HepG2 (cell line): ENCODE data around the gene SVOPL.

Source experiments
- CHD2 ChIP-seq: IDR thresholded peaks from 2 replicates; pipeline ENCODE4 v1.6.1; 2011; ENCODE audit warnings: low read depth, low read length, improper control_type of control experiment
- CTCF ChIP-seq: sonication (generic); formaldehyde crosslinking; IDR thresholded peaks from 2 replicates; pipeline ENCODE4 v1.5.0; 2020; ENCODE audit warnings: mild to moderate bottlenecking, missing genetic modification reagents, moderate library complexity
- NONO ChIP-seq, 2 experiments: fragments of 450-650 bp in 1 of 2; sonication (generic) in 1 of 2; formaldehyde crosslinking in 1 of 2; IDR thresholded peaks in 1 of 2; conservative IDR thresholded peaks in 1 of 2; 2 replicates each; pipeline versions ENCODE4 v1.6.1 to v1.8.0; 2017 to 2022; ENCODE audit warnings: mild to moderate bottlenecking in 1 of 2, missing genetic modification reagents in 1 of 2, moderate library complexity in 1 of 2
- POLR2AphosphoS2 ChIP-seq: IDR thresholded peaks from 2 replicates; pipeline ENCODE4 v1.6.1; 2011; ENCODE audit warnings: low read depth, low read length, improper control_type of control experiment
- RNF2 ChIP-seq: fragments of 450-650 bp; conservative IDR thresholded peaks from 2 replicates; pipeline ENCODE4 v1.6.1; 2016; ENCODE audit warnings: low read depth
- TBP ChIP-seq: sonication (generic); formaldehyde crosslinking; IDR thresholded peaks from 2 replicates; pipeline ENCODE4 v1.5.0; 2020; ENCODE audit warnings: missing genetic modification reagents
- ZNF354B ChIP-seq: sonication (generic); formaldehyde crosslinking; IDR thresholded peaks from 2 replicates; pipeline ENCODE4 v1.8.0; 2022; ENCODE audit warnings: mild to moderate bottlenecking, missing genetic modification reagents

- TF ChIP-seq CHD2, result no peak
- TF ChIP-seq POLR2AphosphoS2, result no peak
- TF ChIP-seq NONO (IDR thresholded peaks at IDR 0.05), result no peak
- no peak for TF ChIP-seq NONO (CRISPR knock-in tag; conservative IDR thresholded peaks at IDR 0.05)
- TF ChIP-seq ZNF354B (CRISPR knock-in tag), result no peak
- no peak for TF ChIP-seq CTCF
- TF ChIP-seq RNF2, result no peak
- no peak for TF ChIP-seq TBP (CRISPR knock-in tag)
Measured at GRCh38 chr7:138654616-138655015, 46.5 kb downstream of the SVOPL start.
